Breast epithelium (tissue), 3 donors: Measurements from ENCODE around the gene ARL6IP6.

Experiments used
- POLR2A ChIP-seq: fragments of 450-650 bp; IDR thresholded peaks from one replicate; pipeline ENCODE4 v1.6.1; 2016; ENCODE audit warnings: antibody characterized with exemption, mild to moderate bottlenecking, moderate library complexity
- POLR2AphosphoS5 ChIP-seq, 3 donors: sonication (generic); formaldehyde crosslinking; IDR thresholded peaks; one replicate each; pipeline ENCODE4 v1.6.1; 2017; ENCODE audit warnings: antibody characterized with exemption in 3 of 3
- TF ChIP-seq, protein P1 (sequence below), 3 donors: fragments of 450-650 bp; IDR thresholded peaks; one replicate each; pipeline ENCODE4 v1.5.1; 2016 to 2017; ENCODE audit warnings: antibody characterized with exemption in 3 of 3, mild to moderate bottlenecking in 3 of 3, moderate library complexity in 3 of 3

- TF ChIP-seq, protein P1, sequence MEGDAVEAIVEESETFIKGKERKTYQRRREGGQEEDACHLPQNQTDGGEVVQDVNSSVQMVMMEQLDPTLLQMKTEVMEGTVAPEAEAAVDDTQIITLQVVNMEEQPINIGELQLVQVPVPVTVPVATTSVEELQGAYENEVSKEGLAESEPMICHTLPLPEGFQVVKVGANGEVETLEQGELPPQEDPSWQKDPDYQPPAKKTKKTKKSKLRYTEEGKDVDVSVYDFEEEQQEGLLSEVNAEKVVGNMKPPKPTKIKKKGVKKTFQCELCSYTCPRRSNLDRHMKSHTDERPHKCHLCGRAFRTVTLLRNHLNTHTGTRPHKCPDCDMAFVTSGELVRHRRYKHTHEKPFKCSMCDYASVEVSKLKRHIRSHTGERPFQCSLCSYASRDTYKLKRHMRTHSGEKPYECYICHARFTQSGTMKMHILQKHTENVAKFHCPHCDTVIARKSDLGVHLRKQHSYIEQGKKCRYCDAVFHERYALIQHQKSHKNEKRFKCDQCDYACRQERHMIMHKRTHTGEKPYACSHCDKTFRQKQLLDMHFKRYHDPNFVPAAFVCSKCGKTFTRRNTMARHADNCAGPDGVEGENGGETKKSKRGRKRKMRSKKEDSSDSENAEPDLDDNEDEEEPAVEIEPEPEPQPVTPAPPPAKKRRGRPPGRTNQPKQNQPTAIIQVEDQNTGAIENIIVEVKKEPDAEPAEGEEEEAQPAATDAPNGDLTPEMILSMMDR (IDR thresholded peaks at IDR 0.05): peak; percentile 77 to 91 (median 89)
- no peak for TF ChIP-seq POLR2AphosphoS5 (IDR thresholded peaks at IDR 0.05)
- no peak for TF ChIP-seq POLR2A
Observed at GRCh38 chr2:152740743-152741328, 22.4 kb downstream of the ARL6IP6 start.
